Hepatocyte (in vitro differentiated cells): ENCODE measurements around the gene LGALS8. TPM values are rescaled to one million over a fixed set of nuclear protein-coding genes. Genes with fewer than 3 reads are reported as not detected.
"Not testable (repeated sequence)": the region's sequence is repeated elsewhere in the genome, so short reads cannot be mapped to it uniquely, and the experiment has no call there.

ENCODE experiments used
- DNase-seq: peaks from one replicate; pipeline ENCODE4 v3.0.0-alpha.2; 2016; ENCODE audit warnings: low spot score
- H2AFZ ChIP-seq: fragments of 200-600 bp; sonication (generic); 2 replicates; pipeline ENCODE4 v1.6.0; 2016; ENCODE audit warnings: antibody characterized with exemption, mild to moderate bottlenecking
- H3K27ac ChIP-seq: fragments of 200-600 bp; sonication (generic); 2 replicates; pipeline ENCODE4 v1.5.1; 2016; ENCODE audit warnings: mild to moderate bottlenecking
- H3K27me3 ChIP-seq: fragments of 200-600 bp; sonication (generic); 2 replicates; pipeline ENCODE4 v1.6.1; 2016
- H3K36me3 ChIP-seq: fragments of 200-600 bp; sonication (generic); replicated peaks from 2 replicates; pipeline ENCODE4 v1.5.1; 2016; ENCODE audit warnings: low read depth; ENCODE audit not compliant: insufficient read depth
- H3K4me1 ChIP-seq: fragments of 200-600 bp; sonication (generic); 2 replicates; pipeline ENCODE4 v1.5.1; 2016; ENCODE audit warnings: mild to moderate bottlenecking, moderate library complexity; ENCODE audit not compliant: insufficient read depth
- H3K4me2 ChIP-seq: fragments of 200-600 bp; sonication (generic); 2 replicates; pipeline ENCODE4 v1.6.0; 2016
- H3K4me3 ChIP-seq: fragments of 200-600 bp; sonication (generic); 2 replicates; pipeline ENCODE4 v1.5.1; 2016; ENCODE audit warnings: mild to moderate bottlenecking
- H3K79me2 ChIP-seq: fragments of 200-600 bp; sonication (generic); 2 replicates; pipeline ENCODE4 v1.6.0; 2017; ENCODE audit warnings: mild to moderate bottlenecking
- H3K9me2 ChIP-seq: fragments of 200-600 bp; sonication (generic); replicated peaks from 2 replicates; pipeline ENCODE4 v1.6.0; 2017; ENCODE audit warnings: mild to moderate bottlenecking; ENCODE audit not compliant: insufficient read depth
- H3K9me3 ChIP-seq: fragments of 200-600 bp; sonication (generic); 2 replicates; pipeline ENCODE4 v1.5.1; 2016; ENCODE audit warnings: low read depth, mild to moderate bottlenecking
- H4K20me1 ChIP-seq: fragments of 200-600 bp; sonication (generic); 2 replicates; pipeline ENCODE4 v1.6.0; 2016; ENCODE audit warnings: mild to moderate bottlenecking; ENCODE audit not compliant: insufficient read depth, poor library complexity, severe bottlenecking
- CTCF ChIP-seq: fragments of 200-600 bp; sonication (generic); IDR thresholded peaks from 2 replicates; pipeline ENCODE4 v1.5.1; 2016; ENCODE audit warnings: antibody characterized with exemption, mild to moderate bottlenecking; ENCODE audit not compliant: poor library complexity
- EZH2 ChIP-seq: fragments of 200-600 bp; sonication (generic); IDR thresholded peaks from 2 replicates; pipeline ENCODE4 v1.6.1; 2016; ENCODE audit warnings: antibody characterized with exemption, mild to moderate bottlenecking, borderline replicate concordance
- EZH2phosphoT487 ChIP-seq: fragments of 200-600 bp; sonication (generic); IDR thresholded peaks from one replicate; pipeline ENCODE4 v1.6.1; 2018; ENCODE audit warnings: antibody characterized with exemption, mild to moderate bottlenecking, low read depth, moderate library complexity; ENCODE audit not compliant: unreplicated experiment, severe bottlenecking
- WGBS: methylation state at CpG from one replicate; pipeline ENCODE4 v1.1.6; 2016; ENCODE audit warnings: low lambda C conversion rate; ENCODE audit errors: missing lambda C conversion rate; 5-methylcytosine and 5-hydroxymethylcytosine counted together
- polyA plus RNA-seq: library from polyadenylated mRNA; unstranded; fragments of >200 nt; fragmentation: Nextera tagmentation; extraction: Ambion mirVana; gene quantifications from 2 replicates; pipeline ENCODE4 v1.2.1, GENCODE V29; 2016
- total RNA-seq: library from RNA; depleted of rRNA; stranded (reverse); fragments of >200 nt; gene quantifications from 2 replicates; pipeline ENCODE4 v1.2.3, GENCODE V29; 2014

LGALS8 gene
- total and polyA plus RNA-seq, 2 experiments from 2014 or later: 33.5 to 46.6 TPM

DNA sequence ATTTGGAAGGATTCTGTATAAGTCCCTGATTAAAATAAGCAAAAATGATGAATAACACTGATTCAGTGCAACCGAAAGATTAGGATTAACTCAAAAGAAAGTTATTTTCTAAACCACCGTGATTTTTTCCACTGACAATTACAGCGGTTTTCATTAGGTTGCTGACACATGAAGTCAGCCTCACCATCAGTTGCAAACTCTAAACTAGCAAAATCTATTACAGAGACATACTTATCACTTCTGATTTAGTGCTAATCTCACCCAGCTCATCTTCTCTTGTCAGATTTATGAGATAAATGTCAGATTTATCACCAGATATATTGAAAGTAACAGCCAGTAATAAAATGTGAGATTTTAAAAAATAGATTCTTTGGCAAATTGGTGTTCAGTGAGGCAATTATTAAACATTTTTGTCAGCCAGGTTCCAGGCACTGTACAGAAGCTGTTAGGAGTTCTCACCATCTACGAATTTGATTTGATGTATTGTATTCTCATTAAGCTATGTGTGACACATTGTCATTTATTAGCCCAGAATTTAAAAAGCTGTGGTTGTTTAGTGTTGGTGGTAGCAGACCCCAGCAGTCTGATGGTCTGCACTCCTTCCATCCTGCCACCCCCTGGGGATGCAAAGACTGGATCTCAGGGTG lies 37.3 kb upstream of the LGALS8 start:
- H3K36me3 ChIP-seq: no peaks in the 10 kb centered on the region
- no peak overlapping the region for H3K4me2 ChIP-seq
- no peaks in the 10 kb centered on the region for H3K27me3 ChIP-seq
- H2AFZ ChIP-seq: no peak overlapping the region
- DNase-seq: no peak
- H3K9me2 ChIP-seq: no peaks in the 10 kb centered on the region
- WGBS: 79% methylated on average over 4 of the region's 4 CpGs
- no peaks in the 10 kb centered on the region for H3K9me3 ChIP-seq
- no peaks in the 10 kb centered on the region for H4K20me1 ChIP-seq
- TF ChIP-seq CTCF: no peak
- no peak for TF ChIP-seq EZH2
- TF ChIP-seq EZH2phosphoT487: no peak
- H3K4me1 ChIP-seq: no peaks in the 10 kb centered on the region
- no peak overlapping the region for H3K27ac ChIP-seq
- no peaks in the 10 kb centered on the region for H3K79me2 ChIP-seq
- H3K4me3 ChIP-seq: no peak overlapping the region

GRCh38 chr1:236489161-236489560 lies 34.6 kb upstream of the LGALS8 start:
- not testable (repeated sequence) for H3K79me2 ChIP-seq, H3K36me3 ChIP-seq, DNase-seq, H3K4me2 ChIP-seq, H4K20me1 ChIP-seq, H2AFZ ChIP-seq, H3K9me2 ChIP-seq, H3K27ac ChIP-seq, H3K9me3 ChIP-seq, H3K4me3 ChIP-seq, H3K4me1 ChIP-seq, H3K27me3 ChIP-seq
- WGBS: 91% methylated on average over 3 of the region's 3 CpGs

- H3K9me2 ChIP-seq: no peaks in the 10 kb centered on the region
- no peaks in the 10 kb centered on the region for H3K36me3 ChIP-seq
- no peak overlapping the region for H3K4me2 ChIP-seq
- no peaks in the 10 kb centered on the region for H3K9me3 ChIP-seq
- H3K4me3 ChIP-seq: no peak overlapping the region
- H4K20me1 ChIP-seq: no peaks in the 10 kb centered on the region
- peak; percentile 84 for DNase-seq
- H3K27me3 ChIP-seq: no peaks in the 10 kb centered on the region
- WGBS: 49% methylated on average over 11 of the region's 11 CpGs
- H3K27ac ChIP-seq: no peak overlapping the region
- no peak overlapping the region for H2AFZ ChIP-seq
- H3K4me1 ChIP-seq: no peaks in the 10 kb centered on the region
- no peaks in the 10 kb centered on the region for H3K79me2 ChIP-seq
- peak; percentile 67 for TF ChIP-seq CTCF
- no peak for TF ChIP-seq EZH2phosphoT487
Measured at GRCh38 chr1:236489710-236490377, 33.9 kb upstream of the LGALS8 start.

DNA sequence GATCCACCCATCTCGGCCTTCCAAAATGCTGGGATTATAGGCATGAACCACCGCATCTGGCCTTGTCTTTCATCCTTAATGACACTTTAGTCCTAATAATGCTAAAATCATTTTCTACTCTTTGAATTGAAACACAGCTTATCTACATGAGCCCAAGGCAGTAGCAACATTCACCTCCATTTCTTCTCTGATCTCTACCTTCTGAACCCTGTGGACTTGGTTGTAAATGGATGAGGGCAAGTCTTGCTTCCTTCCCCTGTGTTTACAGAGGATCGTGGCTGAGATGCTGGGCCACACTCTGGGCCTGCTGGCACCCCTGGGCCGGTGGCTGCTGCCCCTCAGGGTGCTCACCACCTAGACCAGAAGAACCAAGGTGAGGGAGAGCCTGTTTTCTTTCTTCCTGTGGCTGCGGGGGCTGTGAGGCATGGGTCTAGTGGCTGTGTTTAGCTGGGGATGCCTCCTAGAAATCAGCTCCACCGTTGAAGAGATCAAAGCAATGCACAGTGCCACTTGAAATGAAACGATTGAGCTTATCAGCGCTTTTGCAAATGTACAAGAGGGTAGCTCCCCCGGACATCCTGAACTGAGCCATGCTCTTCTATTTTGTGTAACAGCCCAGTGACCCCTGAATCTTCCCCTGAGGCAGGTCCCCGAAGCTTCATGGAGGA lies 32.2 kb upstream of the LGALS8 start:
- H2AFZ ChIP-seq: no peak overlapping the region
- H3K27ac ChIP-seq: no peak overlapping the region
- TF ChIP-seq CTCF (no peak), EZH2 (no peak), EZH2phosphoT487 (no peak)
- no peaks in the 10 kb centered on the region for H3K9me2 ChIP-seq
- no peaks in the 10 kb centered on the region for H3K79me2 ChIP-seq
- DNase-seq: no peak
- 71% methylated on average over 10 of the region's 10 CpGs for WGBS
- no peaks in the 10 kb centered on the region for H3K9me3 ChIP-seq
- H3K36me3 ChIP-seq: no peaks in the 10 kb centered on the region
- no peaks in the 10 kb centered on the region for H3K4me1 ChIP-seq
- H3K4me2 ChIP-seq: no peak overlapping the region
- H3K4me3 ChIP-seq: no peak overlapping the region
- no peaks in the 10 kb centered on the region for H3K27me3 ChIP-seq
- H4K20me1 ChIP-seq: no peaks in the 10 kb centered on the region
